PC-3 (cell line): ENCODE results near the gene PRKAR1B. TPM values are rescaled to one million over a fixed set of nuclear protein-coding genes. Genes with fewer than 3 reads are reported as not detected.

Experiments used
- ATAC-seq: fragments of 200-7000 bp; cut with Tn5 transposase; 2 replicates; pipeline ENCODE4 v1.9.1; 2020; ENCODE audit warnings: mild to moderate bottlenecking, moderate library complexity
- BruUV-seq: library from RNA; stranded (reverse); fragments of 400-500 nt; replicated peaks from 2 replicates; lab custom pipeline; 2021; lab: Mats Ljungman, UMichigan
- CTCF ChIA-PET: fragments of 300-600 bp; sonication (Branson Sonifier 250); formaldehyde crosslinking; loops from one replicate; lab custom pipeline; 2022; ENCODE audit warnings: antibody characterized with exemption; lab: Charles Lee
- POLR2A ChIA-PET: fragments of 300-600 bp; sonication (Branson Sonifier 250); formaldehyde crosslinking; loops from one replicate; lab custom pipeline; 2022; ENCODE audit warnings: antibody characterized with exemption; ENCODE audit not compliant: unreplicated experiment; lab: Charles Lee
- DNase-seq: peaks from one replicate; pipeline ENCODE4 v3.0.0-alpha.2; 2015
- H2AFZ ChIP-seq: fragments of 300-600 bp; sonication (generic); 2 replicates; pipeline ENCODE4 v1.6.0; 2016; ENCODE audit warnings: antibody characterized with exemption, low read length
- H3F3A ChIP-seq: fragments of 300-600 bp; sonication (generic); one replicate; pipeline ENCODE4 v1.6.0; 2017; ENCODE audit warnings: antibody characterized with exemption, low read length, control low read depth, mild to moderate bottlenecking; ENCODE audit not compliant: unreplicated experiment
- H3K27ac ChIP-seq: fragments of 300-600 bp; sonication (generic); 2 replicates; pipeline ENCODE4 v1.5.1; 2016; ENCODE audit warnings: mild to moderate bottlenecking, low read length
- H3K27me3 ChIP-seq: fragments of 300-600 bp; sonication (generic); 2 replicates; pipeline ENCODE4 v1.6.1; 2016; ENCODE audit warnings: low read length, mixed read lengths
- H3K36me3 ChIP-seq: fragments of 300-600 bp; sonication (generic); 2 replicates; pipeline ENCODE4 v1.6.1; 2016; ENCODE audit warnings: low read depth, mixed run types, low read length, mixed read lengths
- H3K4me1 ChIP-seq: fragments of 300-600 bp; sonication (generic); 2 replicates; pipeline ENCODE4 v1.5.1; 2016; ENCODE audit warnings: low read length; ENCODE audit not compliant: insufficient read depth
- H3K4me2 ChIP-seq: fragments of 300-600 bp; sonication (generic); 2 replicates; pipeline ENCODE4 v1.6.0; 2016; ENCODE audit warnings: low read length
- H3K4me3 ChIP-seq: fragments of 300-600 bp; sonication (generic); 2 replicates; pipeline ENCODE4 v1.5.1; 2016; ENCODE audit warnings: mild to moderate bottlenecking, low read length, mixed read lengths
- H3K79me2 ChIP-seq: fragments of 300-600 bp; sonication (generic); 2 replicates; pipeline ENCODE4 v1.6.1; 2017; ENCODE audit warnings: low read length, mixed read lengths
- H3K9ac ChIP-seq: fragments of 300-600 bp; sonication (generic); 2 replicates; pipeline ENCODE4 v1.6.0; 2016; ENCODE audit warnings: mild to moderate bottlenecking, low read length
- H3K9me2 ChIP-seq: fragments of 300-600 bp; sonication (generic); replicated peaks from 2 replicates; pipeline ENCODE4 v1.6.1; 2016; ENCODE audit warnings: mixed run types, low read length, mixed read lengths
- H3K9me3 ChIP-seq: fragments of 300-600 bp; sonication (generic); 2 replicates; pipeline ENCODE4 v1.6.1; 2016; ENCODE audit warnings: low read length, mixed read lengths
- H4K20me1 ChIP-seq: fragments of 300-600 bp; sonication (generic); 2 replicates; pipeline ENCODE4 v1.6.1; 2016; ENCODE audit warnings: low read length, mixed read lengths
- EZH2 ChIP-seq: fragments of 300-600 bp; sonication (generic); IDR thresholded peaks from one replicate; pipeline ENCODE4 v1.6.1; 2017; ENCODE audit warnings: antibody characterized with exemption, mild to moderate bottlenecking, low read length; ENCODE audit not compliant: unreplicated experiment
- EZH2phosphoT487 ChIP-seq: fragments of 300-600 bp; sonication (generic); IDR thresholded peaks from 2 replicates; pipeline ENCODE4 v1.6.1; 2018; ENCODE audit warnings: mild to moderate bottlenecking, antibody characterized with exemption, low read length, borderline replicate concordance
- intact Hi-C: fragments of 100-400 bp; cut with micrococcal nuclease; formaldehyde crosslinking; loops from 2 replicates; pipeline ENCODE4 v1.9.0; 2023
- total RNA-seq: library from RNA; depleted of rRNA; stranded (reverse); fragments of >200 nt; gene quantifications from 2 replicates; pipeline ENCODE4 v1.2.3, GENCODE V29; 2014
- TF ChIP-seq, protein P1 (sequence below): fragments of 300-600 bp; sonication (generic); conservative IDR thresholded peaks from 2 replicates; pipeline ENCODE4 v1.5.1; 2017; ENCODE audit warnings: antibody characterized with exemption, low read depth, mild to moderate bottlenecking, low read length

Gene PRKAR1B
- total RNA-seq, 1 experiment from 2014 or later = 15.6 TPM

DNA sequence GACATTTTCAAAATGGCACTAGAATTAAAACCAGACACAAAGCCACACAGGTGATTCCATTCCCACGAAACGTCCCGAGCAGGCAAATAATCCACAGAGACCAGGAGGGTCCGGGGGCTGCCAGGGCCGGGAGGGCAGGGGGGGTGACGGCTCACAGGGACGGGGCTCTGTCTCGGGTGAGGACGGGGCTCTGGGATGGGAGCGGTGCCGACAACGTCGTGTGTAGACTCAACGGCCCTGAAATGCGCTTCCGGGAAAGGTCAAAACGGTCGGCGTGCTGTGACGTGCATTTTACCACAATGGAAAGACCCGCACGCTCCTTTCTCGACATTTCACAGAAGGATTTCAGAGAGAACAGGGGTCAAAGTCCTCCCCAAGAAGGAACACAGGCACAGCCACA is 144.2 kb downstream of the PRKAR1B start:
- CTCF ChIA-PET = no interaction called here
- H3F3A ChIP-seq = no peaks in the 10 kb centered on the region
- intact Hi-C loops = no loop called here
- no peak overlapping the region for H2AFZ ChIP-seq
- no peaks in the 10 kb centered on the region for H3K36me3 ChIP-seq
- no peaks in the 10 kb centered on the region for H3K4me1 ChIP-seq
- no peaks in the 10 kb centered on the region for H3K9me2 ChIP-seq
- H3K9me3 ChIP-seq = no peaks in the 10 kb centered on the region
- H3K27me3 ChIP-seq = no peaks in the 10 kb centered on the region
- DNase-seq (no peak), ATAC-seq (no peak)
- no peak overlapping the region for H3K9ac ChIP-seq
- H3K4me2 ChIP-seq = no peak overlapping the region
- POLR2A ChIA-PET = no interaction called here
- no peaks in the 10 kb centered on the region for H4K20me1 ChIP-seq
- H3K79me2 ChIP-seq = no peaks in the 10 kb centered on the region
- BruUV-seq = no TSS peak
- no peak overlapping the region for H3K27ac ChIP-seq
- TF ChIP-seq EZH2phosphoT487 = no peak
- no peak for TF ChIP-seq EZH2
- no peak overlapping the region for H3K4me3 ChIP-seq

DNA sequence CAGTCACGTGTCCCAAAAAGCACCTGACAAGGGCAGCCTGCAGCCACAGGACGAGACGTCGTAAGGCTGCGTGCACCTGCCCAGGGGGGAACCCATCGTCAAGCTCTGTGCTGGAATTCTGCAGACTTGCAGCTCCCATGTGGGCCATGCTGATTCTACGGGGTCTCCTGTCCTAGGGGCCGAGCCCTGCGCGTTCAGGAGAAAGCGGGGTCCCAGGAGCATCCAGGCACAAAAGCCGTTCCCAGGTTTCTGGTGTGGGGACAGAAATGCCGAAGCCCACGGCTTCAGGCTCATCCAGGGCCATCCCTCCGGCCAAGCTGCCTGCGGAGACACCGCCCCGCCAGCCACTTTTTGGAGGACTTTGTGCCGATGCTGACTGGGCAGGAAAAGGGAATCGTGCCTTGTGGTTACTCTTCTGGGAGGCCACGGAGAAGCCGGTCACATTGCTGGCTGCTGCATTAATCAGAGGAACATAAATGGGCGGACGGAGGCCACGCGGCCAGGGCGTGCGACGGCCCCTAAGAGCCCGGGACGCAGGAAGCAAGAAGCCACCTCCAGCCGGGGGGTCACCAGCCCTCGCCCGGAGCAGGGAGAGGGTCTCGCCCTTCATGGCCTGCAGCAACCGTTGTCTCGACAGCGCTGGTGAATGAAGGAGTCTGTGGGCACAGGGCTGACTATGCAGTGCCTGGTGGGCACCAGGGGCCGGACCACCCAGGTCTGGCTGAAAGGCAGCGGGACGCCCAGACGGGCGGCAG is 144.8 kb downstream of the PRKAR1B start:
- H3K36me3 ChIP-seq = no peaks in the 10 kb centered on the region
- H3K27ac ChIP-seq = no peak overlapping the region
- no peaks in the 10 kb centered on the region for H3K9me3 ChIP-seq
- H3K4me1 ChIP-seq = no peaks in the 10 kb centered on the region
- H2AFZ ChIP-seq = no peak overlapping the region
- no peak overlapping the region for H3K4me3 ChIP-seq
- no peaks in the 10 kb centered on the region for H3F3A ChIP-seq
- ChIA-PET CTCF (no interaction called here), POLR2A (no interaction called here)
- H3K4me2 ChIP-seq = no peak overlapping the region
- BruUV-seq = no TSS peak
- no peaks in the 10 kb centered on the region for H3K9me2 ChIP-seq
- H3K27me3 ChIP-seq = no peaks in the 10 kb centered on the region
- H4K20me1 ChIP-seq = no peaks in the 10 kb centered on the region
- DNase-seq = no peak
- H3K9ac ChIP-seq = no peak overlapping the region
- no peaks in the 10 kb centered on the region for H3K79me2 ChIP-seq
- TF ChIP-seq, protein P1, sequence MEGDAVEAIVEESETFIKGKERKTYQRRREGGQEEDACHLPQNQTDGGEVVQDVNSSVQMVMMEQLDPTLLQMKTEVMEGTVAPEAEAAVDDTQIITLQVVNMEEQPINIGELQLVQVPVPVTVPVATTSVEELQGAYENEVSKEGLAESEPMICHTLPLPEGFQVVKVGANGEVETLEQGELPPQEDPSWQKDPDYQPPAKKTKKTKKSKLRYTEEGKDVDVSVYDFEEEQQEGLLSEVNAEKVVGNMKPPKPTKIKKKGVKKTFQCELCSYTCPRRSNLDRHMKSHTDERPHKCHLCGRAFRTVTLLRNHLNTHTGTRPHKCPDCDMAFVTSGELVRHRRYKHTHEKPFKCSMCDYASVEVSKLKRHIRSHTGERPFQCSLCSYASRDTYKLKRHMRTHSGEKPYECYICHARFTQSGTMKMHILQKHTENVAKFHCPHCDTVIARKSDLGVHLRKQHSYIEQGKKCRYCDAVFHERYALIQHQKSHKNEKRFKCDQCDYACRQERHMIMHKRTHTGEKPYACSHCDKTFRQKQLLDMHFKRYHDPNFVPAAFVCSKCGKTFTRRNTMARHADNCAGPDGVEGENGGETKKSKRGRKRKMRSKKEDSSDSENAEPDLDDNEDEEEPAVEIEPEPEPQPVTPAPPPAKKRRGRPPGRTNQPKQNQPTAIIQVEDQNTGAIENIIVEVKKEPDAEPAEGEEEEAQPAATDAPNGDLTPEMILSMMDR = no peak
- TF ChIP-seq EZH2 = no peak
- intact Hi-C loops = no loop called here
- ATAC-seq = no peak

DNA sequence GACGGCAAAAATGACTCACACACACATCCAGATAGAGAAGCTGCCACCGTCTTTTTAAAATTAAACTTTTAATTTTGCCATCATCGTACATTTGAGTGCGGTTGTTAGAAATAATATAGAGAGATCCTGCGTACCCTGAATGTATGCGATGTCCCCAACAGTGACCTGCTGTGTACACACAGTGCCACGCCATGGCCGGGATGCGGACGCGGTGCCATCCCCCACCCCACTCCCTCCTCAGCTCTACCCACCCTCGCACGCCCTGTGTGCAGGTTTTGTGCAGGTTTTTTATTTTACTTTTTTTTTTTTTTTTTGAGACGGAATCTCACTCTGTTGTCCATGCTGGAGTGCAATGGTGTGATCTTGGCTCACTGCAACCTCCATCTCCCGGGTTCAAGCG is 148.7 kb downstream of the PRKAR1B start:
- Histone ChIP-seq H3K9me3 (no peaks in the 10 kb centered on the region), H3F3A (no peaks in the 10 kb centered on the region), H3K36me3 (no peaks in the 10 kb centered on the region), H3K4me1 (no peaks in the 10 kb centered on the region), H4K20me1 (no peaks in the 10 kb centered on the region), H3K9ac (no peak overlapping the region), H3K79me2 (no peaks in the 10 kb centered on the region), H3K9me2 (no peaks in the 10 kb centered on the region), H3K27me3 (no peaks in the 10 kb centered on the region), H3K4me3 (no peak overlapping the region), H3K27ac (no peak overlapping the region), H3K4me2 (no peak overlapping the region), H2AFZ (no peak overlapping the region)
- ATAC-seq (no peak), DNase-seq (no peak)
- no peak for TF ChIP-seq EZH2phosphoT487
- no peak for TF ChIP-seq EZH2
- TF ChIP-seq, protein P1 = no peak
- CTCF ChIA-PET = no interaction called here
- intact Hi-C loops = no loop called here
- POLR2A ChIA-PET = no interaction called here
- BruUV-seq = no TSS peak
